OCI-LY1 (cell line): ENCODE results near the gene SAE1.

Experiments used
- CTCF ChIP-seq: fragments of 200-600 bp; sonication (generic), shearing (Covaris generic); IDR thresholded peaks from 2 replicates; pipeline ENCODE4 v1.5.1; 2017; ENCODE audit warnings: mild to moderate bottlenecking, antibody characterized with exemption, low read length, moderate library complexity, mixed read lengths
- EZH2 ChIP-seq: fragments of 200-600 bp; sonication (generic), shearing (Covaris generic); IDR thresholded peaks from 2 replicates; pipeline ENCODE4 v1.8.0; 2017; ENCODE audit warnings: borderline replicate concordance, mixed run types, mild to moderate bottlenecking, antibody characterized with exemption, low read length, moderate library complexity, mixed read lengths

DNA sequence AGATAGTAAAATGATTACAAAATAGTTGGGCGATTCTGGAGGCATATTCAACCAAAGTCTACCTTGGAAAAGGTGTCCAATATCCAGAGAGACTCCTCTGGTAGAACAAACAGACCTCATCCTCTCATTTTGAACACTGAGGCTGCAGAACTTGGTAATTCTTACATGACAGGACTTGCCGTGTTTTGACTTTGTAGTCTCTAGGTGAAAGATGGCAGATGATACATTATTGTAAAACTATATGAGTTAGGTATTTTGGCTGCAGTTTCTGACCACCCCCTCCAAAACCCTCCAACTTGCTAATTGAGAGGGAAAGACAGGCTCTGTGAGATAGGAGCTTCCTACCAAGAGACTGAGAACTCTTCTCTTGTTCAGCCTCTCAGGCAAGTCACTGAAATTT, 22.6 kb downstream of the SAE1 start:
- TF ChIP-seq CTCF (no peak), EZH2 (no peak)
